PFSK-1 (cell line): Measurements from ENCODE around the gene GLTPD2.

Experiments
- FOXP2 ChIP-seq: optimal IDR thresholded peaks from 2 replicates; pipeline ENCODE3; 2011; ENCODE audit warnings: borderline replicate concordance, control low read depth, inconsistent platforms; ENCODE audit not compliant: insufficient read depth; ENCODE audit errors: extremely low read length, extremely low read depth
- POLR2AphosphoS5 ChIP-seq: IDR thresholded peaks from 2 replicates; pipeline ENCODE4 v1.6.1; 2012; ENCODE audit warnings: low read depth, mild to moderate bottlenecking, control low read depth, low read length, moderate library complexity
- REST ChIP-seq, 2 experiments: IDR thresholded peaks; 2 replicates each; pipeline versions ENCODE4 v1.6.1 to v1.8.0; 2011 to 2012; ENCODE audit warnings: low read depth in 2 of 2, low read length in 2 of 2, control low read depth in 1 of 2, inconsistent platforms in 1 of 2, mild to moderate bottlenecking in 1 of 2, moderate library complexity in 1 of 2; ENCODE audit not compliant: insufficient read depth in 1 of 2
- SIN3A ChIP-seq: IDR thresholded peaks from 2 replicates; pipeline ENCODE4 v1.6.1; 2012; ENCODE audit warnings: mild to moderate bottlenecking, low read length, moderate library complexity, borderline replicate concordance; ENCODE audit not compliant: insufficient read depth
- TAF1 ChIP-seq: IDR thresholded peaks from 2 replicates; pipeline ENCODE4 v1.6.1; 2012; ENCODE audit warnings: low read length, control low read depth, borderline replicate concordance; ENCODE audit not compliant: insufficient read depth

GRCh38 chr17:4815043-4815675 lies 26.4 kb downstream of the GLTPD2 start:
- TF ChIP-seq TAF1 (no peak), POLR2AphosphoS5 (no peak), REST (IDR thresholded peaks at IDR 0.05; ENCODE audit: insufficient read depth in 1 of 2, low read depth in 2 of 2, low read length in 2 of 2) (no peak), SIN3A (no peak), FOXP2 (no peak)
